HepG2 (cell line): ENCODE measurements around the gene PTK7. TPM values are rescaled to one million over a fixed set of nuclear protein-coding genes. Genes with fewer than 3 reads are reported as not detected.
A peak's percentile ranks its signal among the peaks of the same experiment; 100 is the strongest.

Experiments
- ATAC-seq: fragments of 200-7000 bp; cut with Tn5 transposase; 3 replicates; pipeline ENCODE4 v1.9.1; 2020; ENCODE audit warnings: mild to moderate bottlenecking, moderate library complexity
- BruUV-seq: library from RNA; stranded (reverse); fragments of 400-500 nt; replicated peaks from 2 replicates; lab custom pipeline; 2021; lab: Mats Ljungman, UMichigan
- CTCF ChIA-PET: fragments of 300-600 bp; formaldehyde crosslinking; extraction: SDS; loops from one replicate; lab custom pipeline; 2021; ENCODE audit warnings: low total read pairs, inconsistent platforms, low intra/inter-chr PET ratio; lab: Yijun Ruan, JAX
- POLR2A ChIA-PET: fragments of 350-600 bp; sonication (Branson Sonifier 250); formaldehyde crosslinking; loops from one replicate; lab custom pipeline; 2020; ENCODE audit warnings: antibody characterized with exemption, inconsistent platforms; lab: Yijun Ruan, JAX
- DNase-seq: peaks from one replicate; pipeline ENCODE4 v3.0.0-alpha.2; 2015; ENCODE audit warnings: low spot score
- FAIRE-seq: peaks from 3 replicates; lab custom pipeline; 2011; peaks lifted over from hg19 to GRCh38; lab: Jason Lieb, UNC
- H2AFZ ChIP-seq: one replicate; pipeline ENCODE4 v1.6.1; 2011; ENCODE audit warnings: low read length, inconsistent platforms
- H3K27ac ChIP-seq: fragments of 300-600 bp; 3 replicates; pipeline ENCODE4 v1.8.0; 2011; ENCODE audit warnings: mixed run types, mild to moderate bottlenecking, mixed read lengths, low read length, inconsistent platforms; ENCODE audit not compliant: insufficient read depth; ENCODE audit errors: extremely low read length
- H3K27me3 ChIP-seq, 2 experiments: fragments of 200-600 bp in 1 of 2; 2 replicates in 1 of 2; 3 replicates in 1 of 2; pipeline versions ENCODE4 v1.6.0 to v1.8.0; 2011; ENCODE audit warnings: low read length in 2 of 2, mild to moderate bottlenecking in 2 of 2, moderate library complexity in 2 of 2, inconsistent platforms in 1 of 2; ENCODE audit not compliant: insufficient read depth in 2 of 2, control insufficient read depth in 1 of 2
- H3K36me3 ChIP-seq, 2 experiments: fragments of 200-600 bp in 1 of 2; replicated peaks in 1 of 2; 2 replicates in 1 of 2; 3 replicates in 1 of 2; pipeline versions ENCODE4 v1.5.1 to v1.8.0; 2011; ENCODE audit warnings: low read length in 2 of 2, inconsistent platforms in 1 of 2; ENCODE audit not compliant: insufficient read depth in 2 of 2, control insufficient read depth in 1 of 2
- H3K4me1 ChIP-seq: 2 replicates; pipeline ENCODE4 v1.5.1; 2012; ENCODE audit warnings: low read length, inconsistent platforms; ENCODE audit not compliant: insufficient read depth
- H3K4me2 ChIP-seq: 2 replicates; pipeline ENCODE4 v1.6.0; 2011; ENCODE audit warnings: low read depth, low read length, inconsistent platforms
- H3K4me3 ChIP-seq, 3 experiments: fragments of 200-600 bp in 1 of 3; sonication (generic), shearing (Covaris generic) in 1 of 3; replicated peaks in 1 of 3; 2 replicates each; pipeline ENCODE4 v1.5.1; 2011 to 2016; ENCODE audit warnings: low read length in 3 of 3, inconsistent platforms in 2 of 3, low read depth in 2 of 3, mild to moderate bottlenecking in 2 of 3, control low read depth in 1 of 3, mixed read lengths in 1 of 3; ENCODE audit not compliant: insufficient read depth in 1 of 3
- H3K79me2 ChIP-seq: one replicate; pipeline ENCODE4 v1.6.1; 2011; ENCODE audit warnings: low read length, inconsistent platforms; ENCODE audit not compliant: insufficient read depth
- H3K9ac ChIP-seq: 2 replicates; pipeline ENCODE4 v1.6.0; 2011; ENCODE audit warnings: mild to moderate bottlenecking, low read depth, low read length, inconsistent platforms; ENCODE audit not compliant: insufficient read depth
- H3K9me3 ChIP-seq: 2 replicates; pipeline ENCODE4 v1.5.1; 2012; ENCODE audit warnings: mild to moderate bottlenecking, low read length
- H4K20me1 ChIP-seq: 2 replicates; pipeline ENCODE4 v1.6.0; 2011; ENCODE audit warnings: inconsistent platforms, mild to moderate bottlenecking, low read length, moderate library complexity; ENCODE audit not compliant: insufficient read depth
- AGO2 ChIP-seq: fragments of 200-400 bp; formaldehyde crosslinking; optimal IDR thresholded peaks from 2 replicates; pipeline ENCODE3; 2017; ENCODE audit warnings: mild to moderate bottlenecking, low read depth, low read length, moderate library complexity
- FOSL2 ChIP-seq: sonication (generic); formaldehyde crosslinking; IDR thresholded peaks from 2 replicates; pipeline ENCODE4 v1.4.0; 2020; ENCODE audit warnings: missing genetic modification reagents
- KAT8 ChIP-seq: IDR thresholded peaks from 2 replicates; pipeline ENCODE4 v1.6.1; 2016; ENCODE audit warnings: missing genetic modification reagents, missing compliant biosample characterization
- MYC ChIP-seq: sonication (generic); formaldehyde crosslinking; IDR thresholded peaks from 2 replicates; pipeline ENCODE4 v1.9.0; 2021; ENCODE audit warnings: missing genetic modification reagents, borderline replicate concordance
- NFIB ChIP-seq: sonication (generic); formaldehyde crosslinking; IDR thresholded peaks from 2 replicates; pipeline ENCODE4 v1.9.0; 2021; ENCODE audit warnings: missing genetic modification reagents, mild to moderate bottlenecking, borderline replicate concordance
- RBFOX2 ChIP-seq: fragments of 200-400 bp; formaldehyde crosslinking; IDR thresholded peaks from 2 replicates; pipeline ENCODE4 v1.6.1; 2017; ENCODE audit warnings: low read depth, mild to moderate bottlenecking, low read length
- ZNF510 ChIP-seq: sonication (generic); formaldehyde crosslinking; IDR thresholded peaks from 2 replicates; pipeline ENCODE4 v1.4.0; 2020; ENCODE audit warnings: low read depth, mild to moderate bottlenecking, missing genetic modification reagents
- ZSCAN29 ChIP-seq: sonication (generic); formaldehyde crosslinking; conservative IDR thresholded peaks from 2 replicates; pipeline ENCODE4 v1.4.0; 2020; ENCODE audit warnings: mild to moderate bottlenecking, missing genetic modification reagents
- WGBS: methylation state at CpG from one replicate; pipeline ENCODE4 v1.1.6; 2017; ENCODE audit warnings: low lambda C conversion rate; 5-methylcytosine and 5-hydroxymethylcytosine counted together
- in situ Hi-C: cut with HindIII; loops from 2 replicates; pipeline ENCODE4 v1.10.0; 2017; ENCODE audit warnings: low pct_unique_long_range_greater_than_20kb; ENCODE audit not compliant: extremely low pct_ligation_motif_present
- intact Hi-C: fragments of 100-400 bp; cut with micrococcal nuclease; formaldehyde crosslinking; loops from one replicate; pipeline ENCODE4 v1.10.0; 2022; ENCODE audit not compliant: unreplicated experiment
- polyA plus RNA-seq, 8 experiments: library from polyadenylated mRNA; depleted of rRNA in 3 of 8; stranded (reverse) in 7 of 8; unstranded in 1 of 8; fragments of >200 nt; fragmentation: Illumina TruSeq in 4 of 8; extraction: Trizol in 4 of 8; gene quantifications; 2 replicates each; pipeline versions ENCODE4 v1.2.1 to v1.2.3, GENCODE V29; 2011 to 2016; ENCODE audit warnings: low read depth in 4 of 8, missing spikeins in 1 of 8, mixed read lengths in 1 of 8; ENCODE audit not compliant: insufficient read depth in 1 of 8
- total RNA-seq, 5 experiments: library from RNA; depleted of rRNA; stranded (reverse); fragments of >200 nt; fragmentation: Illumina TruSeq; extraction: Trizol; gene quantifications; 2 replicates each; pipeline ENCODE4 v1.2.3, GENCODE V29; 2016; ENCODE audit warnings: low read depth in 1 of 5

Gene PTK7
- total and polyA plus RNA-seq, 2 of the 13 experiments (the other 11 are each of a cell fraction or from before 2014, with no cell fraction given), result 98.5 to 99.8 TPM

DNA sequence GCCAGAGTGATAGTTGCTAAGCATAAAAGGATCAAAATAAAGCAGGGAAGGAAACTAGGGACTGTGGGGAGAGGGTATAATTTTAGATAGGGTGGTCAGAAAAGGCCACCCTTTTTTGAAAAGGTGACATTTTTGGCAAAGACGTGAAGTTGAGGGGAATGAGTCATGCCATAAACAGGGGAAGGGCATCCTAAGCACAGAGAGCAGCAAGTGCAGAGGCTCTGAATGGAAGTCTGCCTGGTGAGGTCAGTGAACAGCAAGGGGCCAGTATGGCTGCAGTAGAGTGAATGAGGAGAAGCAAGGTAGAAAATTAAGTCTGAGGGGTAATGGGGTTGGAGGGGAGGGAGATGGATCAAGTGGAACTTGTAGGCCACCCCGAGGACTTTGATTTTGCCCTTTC, 14.3 kb upstream of the PTK7 start:
- ChIA-PET POLR2A (interaction anchor here (2.1 to 3.3 kb wide), 8 partner anchors 10 to 82 kb away, joined by 12 to 103 read pairs (median 36); partner anchors contain the start of genes KLHDC3, MEA1, PTK7 and RRP36), CTCF (no interaction called here)
- FAIRE-seq, result no peak
- no peak overlapping the region for H2AFZ ChIP-seq
- no peaks in the 10 kb centered on the region for H4K20me1 ChIP-seq
- BruUV-seq, result no TSS peak
- no peak for DNase-seq
- H3K9me3 ChIP-seq, result no peaks in the 10 kb centered on the region
- H3K4me2 ChIP-seq, result peak overlapping the region; percentile 90
- in situ Hi-C loops (no loop called here), intact Hi-C loops (loop anchor here (2.0 kb wide), 1 partner anchor 47 kb away; the partner anchor contains the start of gene KLHDC3)
- H3K36me3 ChIP-seq, result peaks cover 4 to 46% of the 10 kb centered on the region in 2 experiments
- H3K4me1 ChIP-seq, result peaks cover 33% of the 10 kb centered on the region
- no peak for ATAC-seq
- no peak overlapping the region for H3K27ac ChIP-seq
- no peaks in the 10 kb centered on the region; a peak in 1 of 5 replicates for H3K27me3 ChIP-seq
- H3K4me3 ChIP-seq, result peak overlapping the region in 2 of 3 experiments; percentile 74 to 99; a peak in 2 of 6 replicates
- WGBS, result 60% methylated on average over 2 of the region's 2 CpGs
- peak overlapping the region; percentile 83 for H3K9ac ChIP-seq
- 0 out of 2 replicates have a peak, but pooled peaks have one; percentile 12 for TF ChIP-seq FOSL2
- TF ChIP-seq KAT8 (CRISPR knock-in tag), result no peak
- 0 out of 2 replicates have a peak, but pooled peaks have one; percentile 4 for TF ChIP-seq RBFOX2
- peaks cover 35% of the 10 kb centered on the region for H3K79me2 ChIP-seq

DNA sequence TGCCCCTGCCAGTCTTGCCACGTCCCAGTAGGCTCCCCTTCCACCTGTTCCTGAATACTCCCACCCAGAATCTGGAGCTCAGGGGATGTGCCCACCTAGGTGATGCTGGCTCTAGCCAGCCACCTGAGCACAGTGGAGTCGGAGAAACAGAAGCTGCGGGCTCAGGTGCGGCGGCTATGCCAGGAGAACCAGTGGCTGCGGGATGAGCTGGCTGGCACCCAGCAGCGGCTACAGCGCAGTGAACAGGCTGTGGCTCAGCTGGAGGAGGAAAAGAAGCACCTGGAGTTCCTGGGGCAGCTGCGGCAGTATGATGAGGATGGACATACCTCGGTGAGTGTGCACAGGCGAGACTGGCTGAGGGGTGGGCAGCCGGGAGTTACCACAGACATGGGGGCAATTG, 13.3 kb upstream of the PTK7 start:
- no TSS peak for BruUV-seq
- ChIA-PET CTCF (interaction anchor here (1.0 kb wide), 1 partner anchor 81 kb away, joined by 5 read pairs; no protein-coding TSS in a partner anchor), POLR2A (interaction anchor here (1.7 kb wide), 1 partner anchor 13 kb away, joined by 6 read pairs; the partner anchor contains the start of gene PTK7)
- Histone ChIP-seq H3K36me3 (peaks cover 4 to 42% of the 10 kb centered on the region in 2 experiments), H3K9ac (no peak overlapping the region), H2AFZ (no peak overlapping the region), H3K27ac (no peak overlapping the region), H3K79me2 (peaks cover 31% of the 10 kb centered on the region), H3K27me3 (no peaks in the 10 kb centered on the region; a peak in 1 of 5 replicates), H4K20me1 (no peaks in the 10 kb centered on the region), H3K4me3 (no peak overlapping the region), H3K9me3 (no peaks in the 10 kb centered on the region), H3K4me2 (no peak overlapping the region), H3K4me1 (peaks cover 29% of the 10 kb centered on the region)
- ATAC-seq (no peak), FAIRE-seq (no peak), DNase-seq (no peak)
- TF ChIP-seq MYC (CRISPR knock-in tag) (0 out of 2 replicates have a peak, but pooled peaks have one; percentile 31), AGO2 (peak; percentile 66), ZSCAN29 (CRISPR knock-in tag) (no peak), ZNF510 (CRISPR knock-in tag) (no peak), NFIB (CRISPR knock-in tag) (no peak)
- in situ Hi-C loops, result no loop called here
- intact Hi-C loops, result no loop called here
- 95% methylated on average over 12 of the region's 12 CpGs for WGBS
